Progenitor cell of endocrine pancreas (in vitro differentiated cells): ENCODE results near the gene PCSK5. TPM values are rescaled to one million over a fixed set of nuclear protein-coding genes. Genes with fewer than 3 reads are reported as not detected.

Experiments used
- DNase-seq: peaks from one replicate; pipeline ENCODE4 v3.0.0; 2021; ENCODE audit warnings: low spot score; ENCODE audit not compliant: unreplicated experiment
- H3K27ac Mint-ChIP-seq: 2 replicates; pipeline ENCODE4 v1.8.0; 2021; ENCODE audit warnings: mild to moderate bottlenecking, moderate library complexity, mixed read lengths
- H3K27me3 Mint-ChIP-seq: 2 replicates; pipeline ENCODE4 v1.8.0; 2021; ENCODE audit warnings: mixed read lengths
- H3K36me3 Mint-ChIP-seq: 2 replicates; pipeline ENCODE4 v1.8.0; 2022; ENCODE audit warnings: mixed read lengths; ENCODE audit not compliant: insufficient read depth
- H3K4me1 Mint-ChIP-seq: 2 replicates; pipeline ENCODE4 v1.8.0; 2021; ENCODE audit warnings: low read depth, mixed read lengths
- H3K4me3 Mint-ChIP-seq: 2 replicates; pipeline ENCODE4 v1.8.0; 2021; ENCODE audit warnings: low read depth, mild to moderate bottlenecking, moderate library complexity, mixed read lengths
- H3K9me3 Mint-ChIP-seq: 2 replicates; pipeline ENCODE4 v1.8.0; 2021; ENCODE audit warnings: low read depth, mixed read lengths
- CTCF ChIP-seq: fragments of 200-600 bp; sonication (generic); IDR thresholded peaks from one replicate; pipeline ENCODE4 v1.5.0; 2021; ENCODE audit warnings: antibody characterized with exemption, mild to moderate bottlenecking; ENCODE audit not compliant: unreplicated experiment
- total RNA-seq: library from RNA; stranded (reverse); gene quantifications from 2 replicates; pipeline ENCODE4 v1.2.1, GENCODE V29; 2021

Gene PCSK5
- total RNA-seq, 1 donor from 2014 or later, result 7.3 TPM

GRCh38 chr9:76099516-76099915 is 209.0 kb downstream of the PCSK5 start:
- no peak overlapping the region for H3K4me3 Mint-ChIP-seq
- no peak for DNase-seq

GRCh38 chr9:76101075-76101474 is 210.6 kb downstream of the PCSK5 start:
- Mint-ChIP-seq H3K27ac (no peak overlapping the region), H3K4me1 (peaks cover 3% of the 10 kb centered on the region), H3K27me3 (no peaks in the 10 kb centered on the region), H3K4me3 (no peak overlapping the region), H3K36me3 (peaks cover 1% of the 10 kb centered on the region), H3K9me3 (no peaks in the 10 kb centered on the region)
- no peak for DNase-seq
- TF ChIP-seq CTCF, result no peak

More at GRCh38 chr9:76099516-76099915, 209.0 kb downstream of the PCSK5 start:
- no peaks in the 10 kb centered on the region for H3K27me3 Mint-ChIP-seq
- no peaks in the 10 kb centered on the region for H3K9me3 Mint-ChIP-seq
- peaks cover 3% of the 10 kb centered on the region for H3K4me1 Mint-ChIP-seq
- no peak for TF ChIP-seq CTCF
- H3K36me3 Mint-ChIP-seq, result peaks cover 1% of the 10 kb centered on the region
- H3K27ac Mint-ChIP-seq, result no peak overlapping the region

- H3K27ac Mint-ChIP-seq, result no peak overlapping the region
- H3K4me3 Mint-ChIP-seq, result no peak overlapping the region
- no peaks in the 10 kb centered on the region for H3K9me3 Mint-ChIP-seq
- TF ChIP-seq CTCF, result no peak
- peaks cover 3% of the 10 kb centered on the region for H3K4me1 Mint-ChIP-seq
- DNase-seq, result no peak
- H3K27me3 Mint-ChIP-seq, result no peaks in the 10 kb centered on the region
- H3K36me3 Mint-ChIP-seq, result peaks cover 1% of the 10 kb centered on the region
Observed at GRCh38 chr9:76101491-76101890, 211.0 kb downstream of the PCSK5 start.

GRCh38 chr9:76101947-76102346 is 211.5 kb downstream of the PCSK5 start:
- no peak for DNase-seq
- Mint-ChIP-seq H3K4me3 (no peak overlapping the region), H3K36me3 (peaks cover 1% of the 10 kb centered on the region), H3K27ac (no peak overlapping the region), H3K4me1 (peaks cover 3% of the 10 kb centered on the region), H3K9me3 (no peaks in the 10 kb centered on the region), H3K27me3 (no peaks in the 10 kb centered on the region)
- no peak for TF ChIP-seq CTCF

GRCh38 chr9:76103531-76104315 is 213.2 kb downstream of the PCSK5 start:
- Mint-ChIP-seq H3K27ac (no peak overlapping the region), H3K4me3 (no peak overlapping the region)
- no peak for TF ChIP-seq CTCF

More at GRCh38 chr9:76103531-76104315, 213.2 kb downstream of the PCSK5 start:
- H3K27me3 Mint-ChIP-seq, result no peaks in the 10 kb centered on the region
- H3K9me3 Mint-ChIP-seq, result no peaks in the 10 kb centered on the region
- no peak for DNase-seq
- no peaks in the 10 kb centered on the region for H3K36me3 Mint-ChIP-seq
- H3K4me1 Mint-ChIP-seq, result peaks cover 3% of the 10 kb centered on the region
